ENCODE data around the gene PRH2.

PRH2 gene

DNA sequence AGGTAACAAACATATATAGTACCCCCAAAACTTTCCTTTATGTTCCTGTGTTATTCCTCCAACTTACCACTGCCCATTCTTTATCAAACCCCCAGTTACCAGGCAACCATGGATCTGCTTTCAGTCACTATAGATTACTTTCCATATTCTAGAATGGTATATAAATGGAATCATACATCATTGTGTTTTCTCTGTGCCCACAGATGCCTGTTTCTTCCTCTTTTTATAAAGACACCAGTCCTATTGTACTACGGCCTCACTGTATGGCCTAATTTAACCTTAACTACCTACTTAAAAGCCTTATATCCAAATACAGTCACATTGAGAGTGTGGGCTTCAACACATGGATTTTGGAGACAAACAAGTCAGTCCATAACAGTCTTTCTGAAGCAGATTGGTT, 7.5 kb downstream of the PRH2 start:
- DNase-seq (ENCODE audit: low spot score): no peak
- TF ChIP-seq, protein P1, sequence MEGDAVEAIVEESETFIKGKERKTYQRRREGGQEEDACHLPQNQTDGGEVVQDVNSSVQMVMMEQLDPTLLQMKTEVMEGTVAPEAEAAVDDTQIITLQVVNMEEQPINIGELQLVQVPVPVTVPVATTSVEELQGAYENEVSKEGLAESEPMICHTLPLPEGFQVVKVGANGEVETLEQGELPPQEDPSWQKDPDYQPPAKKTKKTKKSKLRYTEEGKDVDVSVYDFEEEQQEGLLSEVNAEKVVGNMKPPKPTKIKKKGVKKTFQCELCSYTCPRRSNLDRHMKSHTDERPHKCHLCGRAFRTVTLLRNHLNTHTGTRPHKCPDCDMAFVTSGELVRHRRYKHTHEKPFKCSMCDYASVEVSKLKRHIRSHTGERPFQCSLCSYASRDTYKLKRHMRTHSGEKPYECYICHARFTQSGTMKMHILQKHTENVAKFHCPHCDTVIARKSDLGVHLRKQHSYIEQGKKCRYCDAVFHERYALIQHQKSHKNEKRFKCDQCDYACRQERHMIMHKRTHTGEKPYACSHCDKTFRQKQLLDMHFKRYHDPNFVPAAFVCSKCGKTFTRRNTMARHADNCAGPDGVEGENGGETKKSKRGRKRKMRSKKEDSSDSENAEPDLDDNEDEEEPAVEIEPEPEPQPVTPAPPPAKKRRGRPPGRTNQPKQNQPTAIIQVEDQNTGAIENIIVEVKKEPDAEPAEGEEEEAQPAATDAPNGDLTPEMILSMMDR (IDR thresholded peaks at IDR 0.05; ENCODE audit: borderline replicate concordance, control extremely low read depth, extremely low read depth, insufficient read depth, missing control alignments): no peak
- in situ Hi-C loops (cut with MboI; ENCODE audit: low sequenced_read_pairs, unreplicated experiment): no loop called here

DNA sequence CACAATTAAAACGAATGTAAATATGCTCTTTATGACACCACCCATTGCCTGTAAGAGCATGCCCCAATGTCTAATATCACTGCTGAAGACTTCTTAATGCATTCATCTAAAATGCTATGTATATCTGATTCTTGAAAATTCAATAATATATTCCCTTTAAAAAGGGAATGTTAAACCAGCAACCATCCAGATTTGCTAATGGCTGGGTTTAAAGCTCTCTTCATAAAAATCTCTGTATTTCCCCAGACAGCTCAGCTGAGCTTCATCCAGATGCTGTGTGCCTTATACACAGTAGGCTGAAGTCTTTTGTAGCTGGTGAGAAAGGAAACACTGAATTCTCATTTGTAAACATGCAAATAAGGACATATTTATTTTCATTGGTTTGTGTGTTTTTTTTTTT, 10.1 kb downstream of the PRH2 start, which contains the start of gene TAS2R14:
TAS2R14 (minus strand) TSS at position 101 of the 400 bp plus-strand sequence; CDS start at position 45, 56 bp downstream.
- TF ChIP-seq, protein P1 (IDR thresholded peaks at IDR 0.05; ENCODE audit: borderline replicate concordance, control extremely low read depth, extremely low read depth, insufficient read depth, missing control alignments): no peak
- in situ Hi-C loops (cut with MboI; ENCODE audit: low sequenced_read_pairs, unreplicated experiment): no loop called here
- DNase-seq (ENCODE audit: low spot score): no peak

DNA sequence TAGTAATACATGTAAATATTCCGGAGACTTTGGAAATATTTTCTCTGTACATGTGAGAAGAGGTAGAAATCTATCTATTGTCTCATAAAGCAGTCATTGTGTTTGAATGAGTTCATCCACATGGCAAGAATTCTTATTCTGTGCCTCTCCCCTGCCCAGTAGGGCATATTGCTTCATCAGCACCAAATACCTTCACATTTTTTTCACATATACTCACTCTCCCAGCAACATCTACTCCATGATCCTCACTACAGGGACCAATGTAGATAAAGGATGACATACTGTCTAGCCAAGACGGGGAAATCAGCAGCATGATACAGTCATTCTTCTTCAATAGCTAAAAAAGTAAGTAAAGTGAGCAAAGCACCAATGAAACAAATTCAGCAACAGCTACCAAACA, 11.4 kb downstream of the PRH2 start:
- DNase-seq (ENCODE audit: low spot score): no peak
- TF ChIP-seq, protein P1 (IDR thresholded peaks at IDR 0.05; ENCODE audit: borderline replicate concordance, control extremely low read depth, extremely low read depth, insufficient read depth, missing control alignments): no peak
- in situ Hi-C loops (cut with MboI; ENCODE audit: low sequenced_read_pairs, unreplicated experiment): no loop called here

DNA sequence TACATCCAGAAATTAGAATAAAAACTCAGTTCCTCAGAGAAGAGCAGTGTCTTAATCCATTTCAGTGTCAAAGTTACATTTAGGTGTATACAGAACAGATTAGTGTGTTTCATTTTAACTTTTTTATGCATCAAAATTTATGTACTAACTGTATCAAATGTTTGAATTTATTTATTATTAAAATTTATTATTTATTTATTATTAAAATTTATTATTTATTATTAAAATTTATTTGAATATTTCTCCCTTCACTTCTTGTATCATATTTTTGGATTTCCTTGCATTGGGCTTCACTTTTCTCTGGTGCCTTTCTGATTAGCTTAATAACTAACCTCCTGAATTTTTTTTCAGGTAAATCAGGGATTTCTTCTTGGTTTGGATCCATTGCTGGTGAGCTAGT, 12.3 kb downstream of the PRH2 start:
- TF ChIP-seq, protein P1 (IDR thresholded peaks at IDR 0.05; ENCODE audit: borderline replicate concordance, control extremely low read depth, extremely low read depth, insufficient read depth, missing control alignments): no peak
- DNase-seq (ENCODE audit: low spot score): no peak
- in situ Hi-C loops (cut with MboI; ENCODE audit: low sequenced_read_pairs, unreplicated experiment): no loop called here

DNA sequence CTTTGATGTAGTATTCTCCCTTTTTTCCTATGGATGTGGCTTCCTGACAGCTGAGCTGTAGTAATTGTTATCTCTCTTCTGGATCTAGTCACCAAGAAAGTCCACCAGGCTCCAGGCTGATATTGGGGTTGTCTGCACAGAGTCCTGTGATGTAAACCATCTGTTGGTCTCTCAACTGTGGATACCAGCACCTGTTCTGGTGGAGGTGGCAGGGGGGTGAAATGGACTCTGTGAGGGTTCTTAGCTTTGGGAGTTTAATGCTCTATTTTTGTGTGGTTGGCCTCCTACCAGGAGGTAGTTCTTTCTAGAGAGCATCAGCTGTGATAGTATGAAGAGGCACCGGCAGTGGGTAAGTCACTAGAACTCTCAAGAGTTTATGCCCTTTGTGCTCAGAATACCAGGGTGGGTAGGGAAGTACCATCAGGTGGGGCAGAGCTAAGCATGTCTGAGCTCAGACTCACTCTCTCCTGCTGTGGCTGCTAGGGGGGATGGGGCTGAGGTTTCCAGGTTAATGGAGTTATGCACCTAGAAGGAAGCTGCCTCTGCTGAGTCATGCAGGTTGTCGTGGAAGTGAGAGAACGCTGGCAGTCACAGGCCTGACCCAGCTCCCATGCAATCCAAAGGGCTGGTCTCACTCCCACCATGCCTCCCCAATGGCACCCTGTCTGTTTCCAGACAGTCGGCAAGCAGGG, 13.0 kb downstream of the PRH2 start:
- in situ Hi-C loops (cut with MboI; ENCODE audit: low sequenced_read_pairs, unreplicated experiment): no loop called here
- TF ChIP-seq, protein P1 (IDR thresholded peaks at IDR 0.05; ENCODE audit: borderline replicate concordance, control extremely low read depth, extremely low read depth, insufficient read depth, missing control alignments): no peak
- DNase-seq (ENCODE audit: low spot score): no peak

DNA sequence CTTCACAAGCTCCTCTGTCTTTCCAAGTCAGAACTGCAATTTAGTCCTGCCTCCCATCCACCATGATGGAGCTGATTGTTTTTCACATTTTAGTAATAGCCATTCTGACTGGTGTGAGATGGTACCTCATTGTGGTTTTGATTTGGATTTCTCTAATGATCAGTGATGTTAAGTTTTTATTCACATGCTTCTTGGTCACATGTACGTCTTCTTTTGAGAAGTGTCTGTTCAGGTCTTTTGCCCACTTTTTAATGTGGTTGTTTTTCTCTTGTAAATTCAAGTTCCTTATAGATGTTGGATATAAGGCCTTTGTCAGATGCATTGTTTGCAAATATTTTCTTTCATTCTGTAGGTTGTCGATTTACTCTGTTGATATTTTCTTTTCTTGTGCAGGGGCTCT, 14.1 kb downstream of the PRH2 start:
- TF ChIP-seq, protein P1 (IDR thresholded peaks at IDR 0.05; ENCODE audit: borderline replicate concordance, control extremely low read depth, extremely low read depth, insufficient read depth, missing control alignments): no peak
- in situ Hi-C loops (cut with MboI; ENCODE audit: low sequenced_read_pairs, unreplicated experiment): no loop called here
- DNase-seq (ENCODE audit: low spot score): no peak

Data from GM13976 (cell line).